HG02623 (cell line): ENCODE results near the gene PHF14.

Experiments used
- ATAC-seq: cut with Tn5 transposase; IDR thresholded peaks from one replicate; pipeline ENCODE4 v1.9.1; 2021; ENCODE audit warnings: moderate library complexity; ENCODE audit not compliant: unreplicated experiment

The PHF14 gene

DNA sequence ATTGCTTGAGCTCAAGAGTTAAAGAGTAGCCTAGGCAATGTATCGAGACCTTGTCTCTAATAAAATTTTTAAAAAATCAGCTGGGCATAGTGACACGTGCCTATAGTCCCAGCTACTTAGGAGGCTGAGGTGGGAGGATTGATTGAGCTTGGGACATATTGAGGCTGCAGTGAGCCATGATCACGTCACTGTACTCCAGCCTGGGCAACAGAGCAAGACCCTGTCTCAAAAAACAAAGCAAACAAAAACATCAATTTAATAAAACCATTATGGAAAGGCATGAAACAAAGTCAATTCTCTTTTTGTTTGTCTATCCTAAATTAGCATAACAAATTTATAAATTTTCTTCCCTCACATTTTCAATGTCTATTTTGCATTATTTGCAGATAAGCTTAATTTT lies 108.4 kb downstream of the PHF14 start:
- ATAC-seq: no peak

DNA sequence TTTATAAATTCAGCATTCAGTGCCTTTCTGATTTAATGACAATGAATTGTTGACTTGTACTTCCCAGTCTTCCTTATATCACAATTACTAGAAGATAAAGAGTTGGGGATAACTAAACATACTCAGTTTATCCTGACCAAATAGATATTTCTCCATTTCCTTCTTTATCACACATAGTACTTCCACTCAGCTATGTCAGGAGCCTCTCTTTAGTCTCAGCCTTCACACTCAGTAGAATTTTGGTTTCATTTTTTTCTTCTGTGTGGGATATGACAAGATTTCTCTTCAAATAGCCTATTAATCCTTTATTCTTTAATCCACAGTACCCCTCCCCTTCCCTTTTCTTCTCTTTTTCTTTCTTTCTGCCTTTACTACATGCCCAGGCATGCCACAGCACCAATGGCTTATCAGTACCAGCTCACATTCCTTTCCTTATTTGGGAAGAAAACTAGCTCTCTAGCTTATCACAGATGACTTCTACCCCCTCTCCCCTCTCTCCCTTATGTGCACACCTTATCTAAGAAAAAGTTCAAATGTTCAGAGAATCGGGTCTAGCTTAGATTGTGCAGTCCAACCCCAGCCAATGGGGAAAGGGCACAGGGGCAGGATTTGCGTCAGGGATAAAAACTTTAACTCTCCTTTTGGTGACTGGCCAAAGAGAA lies 109.0 kb downstream of the PHF14 start:
- no peak for ATAC-seq

DNA sequence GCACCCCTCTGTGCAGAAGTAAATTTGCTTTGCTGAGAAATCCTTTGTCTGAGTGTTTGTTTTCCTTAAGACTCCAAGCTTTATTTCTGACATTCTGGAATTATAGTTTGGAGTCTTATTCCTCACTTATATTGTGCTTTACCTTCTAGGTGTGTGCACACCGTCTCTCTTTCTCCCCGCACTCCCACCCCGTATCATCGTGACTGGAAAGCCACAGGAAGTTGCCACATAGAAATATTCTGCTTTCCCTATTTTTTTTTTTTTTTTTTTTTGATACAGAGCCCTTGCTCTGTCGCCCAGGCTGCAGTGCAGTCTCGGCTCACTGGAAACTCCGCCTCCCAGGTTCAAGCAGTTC lies 109.5 kb downstream of the PHF14 start:
- ATAC-seq: no peak

DNA sequence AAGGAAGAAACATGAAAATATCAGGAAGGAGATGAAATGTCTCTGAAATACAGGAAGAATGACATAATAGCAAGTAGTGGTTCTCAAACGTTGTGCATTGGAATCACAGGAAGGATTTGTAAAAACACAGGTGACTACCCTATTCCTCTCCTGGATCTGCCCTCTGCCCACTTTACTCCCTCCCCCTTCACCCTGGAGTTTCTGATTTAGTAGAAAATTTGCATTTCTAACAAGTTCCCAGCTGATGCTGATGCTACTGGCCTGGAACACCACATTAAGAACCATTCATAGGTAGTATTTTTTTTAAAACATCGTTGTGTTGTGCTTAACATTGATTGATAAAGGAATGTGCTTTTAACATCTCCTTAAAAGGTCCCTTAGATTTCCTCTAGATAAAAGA lies 130.9 kb downstream of the PHF14 start:
- no peak for ATAC-seq

DNA sequence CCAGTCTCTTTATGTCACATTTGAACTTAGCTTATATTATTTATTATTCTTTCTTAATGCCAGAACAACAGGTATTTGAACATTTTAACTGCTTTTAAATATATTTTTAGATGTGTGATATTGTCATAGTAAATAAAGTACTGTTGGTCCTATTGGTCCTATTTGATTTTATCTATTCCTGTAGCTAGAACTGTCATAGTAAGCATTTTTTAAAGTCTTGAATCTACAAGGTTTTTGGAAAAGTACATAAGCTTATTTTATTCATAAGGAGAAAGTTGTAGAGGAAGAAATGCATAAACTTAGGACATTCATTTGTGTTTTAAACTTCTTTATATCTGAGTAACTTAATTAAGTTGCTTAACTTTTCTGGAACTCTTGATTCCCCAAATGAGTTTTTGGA lies 136.0 kb downstream of the PHF14 start:
- no peak for ATAC-seq

DNA sequence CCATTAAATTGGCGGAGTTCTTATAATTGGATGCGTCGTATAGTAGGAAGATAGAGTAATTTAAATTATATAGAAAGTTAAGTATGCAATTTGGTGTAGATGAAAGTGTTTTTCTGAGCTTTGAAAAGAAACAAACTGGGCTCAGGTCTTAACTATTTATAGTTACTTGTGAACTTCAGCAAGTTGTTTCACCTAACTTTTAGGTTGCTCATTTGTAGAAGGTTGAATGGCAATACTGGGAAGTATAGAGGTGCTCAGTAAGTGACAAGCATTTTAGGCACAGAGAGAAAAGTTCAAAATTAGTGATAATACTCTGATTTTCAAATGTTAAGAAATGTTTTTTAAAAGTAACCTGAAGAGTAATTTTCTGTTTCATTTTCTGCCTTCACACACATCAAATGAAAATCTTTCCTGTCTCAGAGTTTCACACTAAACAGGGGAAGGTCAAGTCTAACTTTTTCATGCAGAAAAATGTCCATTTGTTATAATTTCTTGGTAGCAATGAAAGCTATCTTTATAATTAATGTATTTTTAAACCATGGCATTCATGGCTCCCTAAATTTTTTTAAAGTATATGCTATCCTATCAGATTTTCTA lies 146.5 kb downstream of the PHF14 start:
- ATAC-seq: peak; percentile 66

DNA sequence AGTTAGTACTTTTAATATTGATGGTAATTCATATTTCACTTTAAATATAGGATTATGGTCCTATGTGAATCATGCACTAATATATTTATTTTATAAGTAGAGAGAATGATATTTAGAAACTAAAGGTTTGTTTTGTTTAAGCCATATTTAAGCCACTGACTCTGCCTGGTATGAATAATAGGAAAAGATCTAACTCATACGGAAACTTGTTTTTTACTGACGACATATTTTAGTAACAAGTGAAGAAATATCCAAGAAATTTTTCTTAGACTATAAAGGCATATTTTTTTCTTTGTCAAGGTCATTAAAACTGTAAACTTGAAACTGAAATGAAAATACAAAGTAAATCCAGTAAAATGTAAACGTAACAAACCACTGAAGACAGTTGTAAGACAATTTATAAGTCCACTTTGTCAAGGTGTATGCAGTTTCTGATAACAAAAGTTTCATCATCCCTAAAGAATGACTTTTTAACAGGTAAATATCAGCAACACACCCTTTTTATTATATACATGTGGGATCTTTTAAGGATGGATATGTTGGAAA lies 147.1 kb downstream of the PHF14 start:
- peak; percentile 47 for ATAC-seq

DNA sequence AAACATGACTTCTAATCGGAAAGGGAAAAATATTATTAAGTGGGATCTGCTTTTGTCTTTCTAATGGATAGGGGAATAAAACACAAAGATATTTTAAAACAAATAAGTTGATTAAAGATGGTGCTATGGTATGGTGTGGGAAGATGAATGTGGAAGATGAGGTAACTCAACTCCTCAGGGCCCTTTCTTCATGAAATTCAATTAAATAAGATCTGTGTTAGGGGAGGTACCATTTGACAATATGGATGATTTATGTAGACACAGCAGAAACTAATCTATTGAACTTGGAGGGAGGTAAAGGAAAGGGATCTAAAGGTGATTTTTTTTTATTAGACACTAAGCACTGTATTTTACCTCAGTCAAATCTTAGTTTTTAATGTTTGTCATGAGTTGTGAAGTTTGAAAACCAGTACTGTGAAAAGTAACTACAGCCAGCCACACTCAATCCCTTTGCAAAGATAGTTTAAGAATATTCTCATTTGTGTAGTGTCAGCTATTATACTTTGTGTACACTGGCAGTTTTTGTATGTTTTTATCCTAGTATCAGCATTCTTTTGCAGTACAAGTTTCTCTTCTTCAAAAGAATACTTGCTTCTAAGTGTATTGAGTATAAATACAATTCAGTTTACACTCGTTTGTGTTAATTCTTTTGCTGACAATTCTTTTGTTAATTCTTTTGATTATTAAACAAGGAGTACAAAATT lies 151.3 kb downstream of the PHF14 start:
- no peak for ATAC-seq

DNA sequence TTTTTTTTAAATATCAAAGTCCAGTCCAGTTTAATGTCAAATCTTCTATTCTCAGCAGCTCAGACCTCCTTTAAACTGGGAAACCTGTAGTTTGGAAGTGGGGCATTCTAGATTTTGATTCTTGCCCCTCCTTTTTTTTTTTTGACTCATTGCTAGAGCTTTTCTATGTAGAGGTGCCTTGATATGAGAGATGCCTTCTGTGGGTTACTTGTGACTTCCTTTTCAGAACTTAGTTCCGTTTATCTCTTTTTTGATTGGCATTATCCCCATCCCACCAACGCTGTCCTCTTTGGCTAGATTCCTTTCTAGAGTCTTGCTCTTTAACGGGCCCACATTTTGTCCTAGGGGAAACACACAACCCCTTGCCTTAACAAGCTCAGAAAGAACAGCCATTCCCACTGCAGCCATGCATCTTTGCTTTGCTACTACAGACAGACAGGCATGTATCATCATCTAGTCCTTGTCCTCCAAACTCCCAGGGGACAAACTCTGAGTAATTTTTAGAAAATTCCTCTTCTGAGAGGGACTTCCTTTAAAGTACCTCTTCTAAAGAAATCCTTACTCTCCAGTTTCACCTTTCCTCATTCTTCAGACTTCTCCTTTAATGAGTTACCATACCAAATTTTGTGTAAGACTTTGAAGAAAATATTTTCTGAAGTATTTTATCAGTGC lies 153.6 kb downstream of the PHF14 start:
- ATAC-seq: no peak

DNA sequence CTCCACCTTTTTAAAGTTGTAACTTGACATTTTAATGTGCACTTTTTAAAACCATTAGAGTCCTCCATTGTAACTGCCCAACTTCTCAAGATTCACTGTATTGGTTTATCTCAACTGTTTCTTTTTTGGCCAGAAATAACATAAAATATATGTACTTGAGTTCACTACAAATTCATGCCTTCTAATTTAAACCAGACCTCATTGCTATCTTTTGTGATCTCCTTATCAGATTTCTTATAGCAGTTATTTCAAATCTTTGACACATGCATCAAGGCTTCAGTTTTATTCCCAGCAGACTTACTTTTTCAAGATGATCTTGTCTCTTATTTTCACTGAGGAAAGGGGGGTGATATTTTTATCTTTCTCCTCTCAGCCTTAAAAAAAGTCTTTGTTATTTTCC lies 154.3 kb downstream of the PHF14 start:
- no peak for ATAC-seq

DNA sequence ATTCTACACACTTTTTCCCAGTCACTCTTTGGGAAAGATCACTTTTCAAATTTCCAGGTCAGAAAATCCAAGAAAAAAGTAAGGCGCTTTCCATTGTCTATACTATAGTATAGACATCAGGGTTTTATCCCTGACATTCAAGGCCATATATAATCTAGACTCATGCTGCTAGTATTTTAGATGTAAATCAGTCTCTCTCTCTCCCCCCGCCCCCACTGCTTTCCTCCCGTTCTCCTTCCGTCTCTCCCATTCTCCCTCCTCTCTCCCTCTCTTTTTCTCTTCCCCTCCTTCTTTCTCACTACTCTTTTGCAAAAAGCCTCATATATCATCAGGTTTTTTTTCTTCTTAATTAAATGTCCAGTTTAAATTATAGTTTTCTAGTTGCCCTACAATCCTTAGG lies 154.8 kb downstream of the PHF14 start:
- ATAC-seq: no peak

DNA sequence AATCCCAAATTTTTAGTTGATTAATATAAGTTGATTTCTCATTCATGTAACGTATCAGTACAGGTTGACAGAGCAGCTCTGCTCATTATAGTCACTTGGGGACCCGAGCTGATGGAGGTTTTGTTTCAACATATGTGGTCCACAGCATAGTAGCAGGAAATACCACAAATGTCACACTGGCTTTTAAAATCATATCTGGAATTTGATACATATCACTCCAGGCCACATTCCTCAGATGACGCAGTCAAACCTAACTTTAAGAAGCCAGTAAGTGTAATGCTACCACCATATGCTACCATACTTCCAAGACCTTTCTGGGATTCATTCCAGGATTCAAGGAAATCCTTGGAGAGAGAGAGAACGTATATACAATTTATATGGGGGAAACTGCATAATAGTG lies 156.3 kb downstream of the PHF14 start:
- no peak for ATAC-seq

DNA sequence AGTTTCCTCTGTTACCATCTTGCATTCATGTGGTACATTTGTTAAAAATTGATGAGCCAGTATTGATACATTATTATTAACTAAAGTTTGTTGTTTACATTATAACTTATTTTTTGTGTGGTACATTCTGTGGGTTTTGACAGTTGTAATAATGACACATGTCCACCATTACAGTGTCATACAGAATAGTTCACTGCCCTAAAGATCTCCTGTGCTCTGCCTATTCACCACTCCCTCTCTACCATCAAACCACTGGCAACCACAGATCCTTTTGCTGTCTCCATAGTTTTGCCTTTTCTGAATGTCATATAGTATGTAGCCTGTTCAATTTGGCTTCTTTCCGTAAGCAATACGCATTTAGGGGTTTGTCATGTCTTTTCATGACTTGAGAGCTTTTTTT lies 156.9 kb downstream of the PHF14 start:
- ATAC-seq: no peak

DNA sequence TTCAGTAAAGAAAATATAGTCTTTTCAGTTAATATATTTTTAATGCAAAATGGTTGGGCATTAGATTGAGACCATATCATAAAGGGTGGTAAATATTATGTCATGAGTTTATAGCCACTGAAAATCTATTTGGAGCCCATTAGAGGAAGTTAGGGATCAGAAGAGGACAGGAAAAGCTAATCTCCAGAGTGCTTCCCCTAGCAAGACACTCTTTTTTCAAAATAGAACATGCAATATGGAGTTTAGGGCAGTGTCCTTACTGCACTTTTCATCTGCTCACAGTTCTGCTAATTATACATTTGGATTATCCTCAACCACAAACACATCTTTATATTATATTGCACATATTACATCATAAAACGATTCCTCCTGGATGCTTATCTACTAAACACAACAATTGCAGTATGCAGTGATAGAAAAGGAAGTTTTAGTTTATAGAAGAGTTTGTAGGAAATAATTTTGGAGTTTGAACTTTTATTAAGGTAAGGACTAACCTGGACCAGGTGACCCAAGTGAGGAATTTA lies 159.8 kb downstream of the PHF14 start:
- no peak for ATAC-seq

DNA sequence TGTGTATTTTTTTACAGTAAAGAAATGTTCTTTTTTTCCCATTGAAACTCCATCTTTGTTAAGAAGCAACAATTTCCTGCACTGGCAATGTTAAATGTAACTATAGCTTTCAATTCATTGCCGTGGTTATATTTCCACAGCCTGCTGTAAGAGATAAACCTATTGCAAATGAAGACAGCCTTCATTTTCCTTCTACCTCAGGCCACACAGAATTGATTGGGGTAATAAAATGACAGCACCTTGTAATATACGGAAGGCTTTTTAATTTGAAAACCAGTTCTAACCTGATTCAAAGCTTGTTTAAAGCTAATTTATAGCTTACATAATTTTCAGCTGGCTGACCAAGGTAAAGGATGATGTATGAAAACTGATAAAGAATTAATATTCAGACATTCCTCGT lies 161.9 kb downstream of the PHF14 start:
- ATAC-seq: no peak

DNA sequence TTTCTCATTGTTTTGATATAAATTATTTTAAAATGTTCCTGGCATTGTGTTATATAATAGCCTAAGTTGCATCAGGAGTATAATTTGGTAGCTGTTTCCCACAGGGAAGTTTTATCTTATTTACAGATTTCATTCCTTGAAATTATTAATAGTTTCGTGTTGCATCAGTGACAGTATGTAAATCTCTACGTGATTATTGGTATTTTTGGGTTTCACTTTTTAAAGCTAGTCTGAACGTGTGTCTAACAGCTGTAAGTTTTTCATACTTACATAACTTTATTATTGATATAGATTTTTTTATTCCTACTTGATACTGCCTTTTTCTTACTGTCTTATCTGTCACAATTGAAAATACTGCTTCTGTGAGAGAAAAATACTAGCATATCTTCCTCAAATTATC lies 167.9 kb downstream of the PHF14 start:
- ATAC-seq: no peak

DNA sequence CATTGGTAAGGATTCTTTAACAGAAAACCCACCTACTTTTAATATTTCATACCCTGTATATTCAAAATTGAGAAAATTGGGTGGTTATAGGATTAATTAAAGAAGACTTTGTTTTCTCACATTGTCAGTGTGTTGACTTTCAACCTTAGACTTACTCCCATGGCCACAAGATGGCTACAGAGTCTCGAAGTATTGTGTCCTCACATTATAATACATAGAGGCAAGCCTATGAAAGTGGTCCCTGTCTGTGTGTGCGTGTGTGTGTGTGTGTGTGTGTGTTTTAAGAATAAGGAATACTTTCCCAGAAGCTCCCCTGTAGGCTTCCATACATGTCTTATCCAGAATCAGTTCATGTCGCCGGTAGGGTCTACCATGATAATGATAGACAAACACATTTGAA lies 180.0 kb downstream of the PHF14 start:
- no peak for ATAC-seq

DNA sequence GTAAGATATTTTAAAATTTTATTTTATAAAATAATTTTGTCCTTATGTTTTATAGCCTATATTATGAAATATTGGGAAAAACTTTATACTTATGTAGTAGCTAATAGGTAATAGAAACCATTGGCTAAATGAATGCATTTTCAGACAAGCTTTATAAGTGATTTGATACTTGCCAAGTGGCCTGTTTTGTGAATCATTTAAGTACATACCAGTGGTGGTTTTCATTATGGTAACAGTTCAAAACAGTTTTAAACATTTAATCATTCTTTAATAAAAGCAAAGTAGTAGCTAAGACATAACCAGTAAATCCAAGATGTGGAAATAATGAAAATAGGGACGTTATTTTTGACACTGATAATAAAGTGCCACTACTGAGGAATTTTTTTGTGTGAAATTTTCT lies 182.2 kb downstream of the PHF14 start:
- ATAC-seq: no peak

DNA sequence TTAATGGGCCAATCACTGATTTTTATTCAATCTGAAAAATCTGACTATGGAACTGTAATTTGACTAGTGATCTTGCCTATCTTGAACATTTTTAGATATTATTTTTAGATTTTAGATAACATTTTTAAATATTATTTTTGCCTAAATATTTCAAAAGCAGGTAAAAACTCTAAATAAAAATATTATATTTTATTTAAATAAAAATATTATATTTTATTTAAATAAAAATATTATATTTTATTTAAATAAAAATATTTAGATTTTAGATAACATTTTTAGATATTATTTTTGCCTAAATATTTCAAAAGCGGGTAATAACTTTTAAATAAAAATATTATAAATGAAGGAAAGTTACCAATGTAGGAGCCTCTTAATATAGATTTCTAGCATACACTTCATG lies 187.8 kb downstream of the PHF14 start:
- no peak for ATAC-seq

DNA sequence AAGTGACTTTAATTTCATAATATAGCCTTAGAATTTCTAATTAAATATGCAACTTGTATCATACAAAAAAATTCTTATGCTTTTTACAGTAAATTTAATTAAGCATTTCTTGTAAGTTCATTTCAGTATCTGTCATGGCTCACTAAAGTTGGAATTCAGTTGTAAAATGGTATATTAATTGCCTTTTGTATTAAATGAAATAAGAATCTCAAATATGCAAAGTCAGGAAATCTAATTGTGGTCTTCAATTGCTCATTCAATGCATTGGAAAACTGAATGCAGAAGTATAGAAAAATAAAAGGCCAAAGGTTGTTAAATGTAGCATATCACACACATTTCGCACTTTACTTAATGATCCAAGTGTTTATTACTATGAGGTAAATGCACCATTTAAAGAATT lies 189.5 kb downstream of the PHF14 start:
- ATAC-seq: no peak

DNA sequence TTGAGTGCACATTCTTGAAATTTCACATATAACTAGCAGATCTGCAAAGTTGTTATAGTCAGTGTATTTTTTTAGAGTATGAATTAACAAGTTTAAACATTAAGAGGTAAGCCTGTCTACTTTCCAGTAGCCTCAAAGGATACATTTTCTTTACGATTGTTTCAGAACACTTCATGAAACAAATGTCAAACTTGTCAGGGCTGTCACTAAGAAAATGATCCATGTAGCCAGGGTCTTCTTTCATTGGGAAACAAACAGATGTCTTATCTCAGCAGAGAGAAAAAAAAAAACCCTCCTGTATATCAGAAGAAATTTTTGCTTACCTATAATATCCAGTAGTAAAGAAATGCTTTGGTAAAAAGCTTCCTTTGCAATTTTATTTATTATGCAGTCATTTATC lies 192.4 kb downstream of the PHF14 start:
- no peak for ATAC-seq
